Neural progenitor cell (in vitro differentiated cells): ENCODE data around the gene PARD3B. TPM values are rescaled to one million over a fixed set of nuclear protein-coding genes. Genes with fewer than 3 reads are reported as not detected.

ENCODE experiments used
- DNase-seq: peaks from one replicate; pipeline ENCODE4 v3.0.0-alpha.2; 2016; ENCODE audit warnings: low spot score
- H2AFZ ChIP-seq: fragments of 200-600 bp; sonication (generic); replicated peaks from 2 replicates; pipeline ENCODE4 v1.6.1; 2016; ENCODE audit warnings: antibody characterized with exemption
- H3F3A ChIP-seq: fragments of 200-600 bp; sonication (generic); 2 replicates; pipeline ENCODE4 v1.6.1; 2016; ENCODE audit warnings: antibody characterized with exemption, low read depth
- H3K27ac ChIP-seq: fragments of 200-600 bp; sonication (generic); 2 replicates; pipeline ENCODE4 v1.5.1; 2016; ENCODE audit warnings: mild to moderate bottlenecking
- H3K27me3 ChIP-seq: fragments of 200-600 bp; sonication (generic); 2 replicates; pipeline ENCODE4 v1.6.1; 2016; ENCODE audit warnings: mild to moderate bottlenecking, moderate library complexity
- H3K36me3 ChIP-seq: fragments of 200-600 bp; sonication (generic); 2 replicates; pipeline ENCODE4 v1.5.1; 2016
- H3K4me1 ChIP-seq: fragments of 200-600 bp; sonication (generic); 2 replicates; pipeline ENCODE4 v1.6.1; 2016; ENCODE audit warnings: mixed run types
- H3K4me2 ChIP-seq: fragments of 200-600 bp; sonication (generic); 2 replicates; pipeline ENCODE4 v1.6.1; 2016
- H3K4me3 ChIP-seq: fragments of 200-600 bp; sonication (generic); 2 replicates; pipeline ENCODE4 v1.5.1; 2016
- H3K79me2 ChIP-seq: fragments of 200-600 bp; sonication (generic); 2 replicates; pipeline ENCODE4 v1.6.1; 2016; ENCODE audit warnings: low read depth
- H3K9ac ChIP-seq: fragments of 200-600 bp; sonication (generic); 2 replicates; pipeline ENCODE4 v1.6.1; 2016
- H3K9me3 ChIP-seq: fragments of 200-600 bp; sonication (generic); 2 replicates; pipeline ENCODE4 v1.5.1; 2016; ENCODE audit warnings: low read depth
- H4K20me1 ChIP-seq: fragments of 200-600 bp; sonication (generic); 2 replicates; pipeline ENCODE4 v1.6.1; 2016; ENCODE audit warnings: low read depth
- H3K27ac Mint-ChIP-seq: 3 replicates; pipeline ENCODE4 v1.8.0; 2021; ENCODE audit warnings: mixed read lengths
- H3K27me3 Mint-ChIP-seq: 2 replicates; pipeline ENCODE4 v1.8.0; 2022; ENCODE audit warnings: low read depth, mild to moderate bottlenecking, inconsistent platforms, moderate library complexity, mixed read lengths; ENCODE audit not compliant: insufficient read depth
- H3K36me3 Mint-ChIP-seq: 3 replicates; pipeline ENCODE4 v1.8.0; 2021; ENCODE audit warnings: mixed read lengths
- H3K4me1 Mint-ChIP-seq: 3 replicates; pipeline ENCODE4 v1.8.0; 2021; ENCODE audit warnings: mixed read lengths
- H3K4me3 Mint-ChIP-seq: 3 replicates; pipeline ENCODE4 v1.8.0; 2021; ENCODE audit warnings: mild to moderate bottlenecking, moderate library complexity, mixed read lengths
- H3K9me3 Mint-ChIP-seq: 3 replicates; pipeline ENCODE4 v1.8.0; 2020; ENCODE audit warnings: mixed read lengths
- EZH2 ChIP-seq: fragments of 200-600 bp; sonication (generic); IDR thresholded peaks from 2 replicates; pipeline ENCODE4 v1.6.1; 2017; ENCODE audit warnings: antibody characterized with exemption, mild to moderate bottlenecking, moderate library complexity
- EZH2phosphoT487 ChIP-seq: fragments of 200-600 bp; sonication (generic); IDR thresholded peaks from 2 replicates; pipeline ENCODE4 v1.6.1; 2017; ENCODE audit warnings: antibody characterized with exemption
- total RNA-seq: library from RNA; depleted of rRNA; stranded (reverse); fragments of >200 nt; gene quantifications from 2 replicates; pipeline ENCODE4 v1.2.3, GENCODE V29; 2015; ENCODE audit warnings: low replicate concordance
- TF ChIP-seq, protein P1 (sequence below): fragments of 200-600 bp; sonication (generic); IDR thresholded peaks from 2 replicates; pipeline ENCODE4 v1.5.1; 2017; ENCODE audit warnings: antibody characterized with exemption, mild to moderate bottlenecking

The PARD3B gene
- total RNA-seq, 1 donor from 2014 or later: 8.4 TPM

DNA sequence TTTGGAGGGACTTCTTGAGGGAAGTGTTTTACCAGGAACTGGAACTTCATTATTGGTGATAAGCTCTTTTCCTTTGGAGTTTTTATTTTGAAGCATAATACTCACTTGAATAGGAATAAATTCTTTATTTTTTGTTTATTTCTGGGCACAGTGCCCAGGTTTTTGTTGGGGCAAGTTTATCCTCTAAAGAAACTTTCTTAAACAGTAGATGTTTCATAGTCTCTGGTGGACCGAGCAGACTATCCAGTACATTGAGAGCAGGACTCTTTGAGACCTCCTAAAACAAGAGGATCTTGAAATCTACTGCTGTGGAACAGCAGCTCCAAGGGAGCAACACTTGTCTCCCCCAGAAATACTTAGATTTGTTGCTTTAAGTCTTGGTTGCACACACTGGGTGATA, 109.4 kb downstream of the PARD3B start:
- no peaks in the 10 kb centered on the region for H3K27me3 Mint-ChIP-seq
- Histone ChIP-seq H3K36me3 (no peaks in the 10 kb centered on the region), H3K27me3 (no peaks in the 10 kb centered on the region), H3K27ac (no peak overlapping the region), H2AFZ (no peak overlapping the region), H3K79me2 (no peaks in the 10 kb centered on the region), H3F3A (no peaks in the 10 kb centered on the region), H4K20me1 (no peaks in the 10 kb centered on the region), H3K4me3 (no peak overlapping the region), H3K4me1 (no peaks in the 10 kb centered on the region), H3K4me2 (no peak overlapping the region), H3K9ac (no peak overlapping the region), H3K9me3 (no peaks in the 10 kb centered on the region)
- H3K4me1 Mint-ChIP-seq: no peaks in the 10 kb centered on the region
- DNase-seq: no peak
- H3K27ac Mint-ChIP-seq: no peak overlapping the region
- peaks cover 5% of the 10 kb centered on the region for H3K36me3 Mint-ChIP-seq
- H3K4me3 Mint-ChIP-seq: no peak overlapping the region
- TF ChIP-seq EZH2phosphoT487 (no peak), EZH2 (no peak)
- TF ChIP-seq, protein P1, sequence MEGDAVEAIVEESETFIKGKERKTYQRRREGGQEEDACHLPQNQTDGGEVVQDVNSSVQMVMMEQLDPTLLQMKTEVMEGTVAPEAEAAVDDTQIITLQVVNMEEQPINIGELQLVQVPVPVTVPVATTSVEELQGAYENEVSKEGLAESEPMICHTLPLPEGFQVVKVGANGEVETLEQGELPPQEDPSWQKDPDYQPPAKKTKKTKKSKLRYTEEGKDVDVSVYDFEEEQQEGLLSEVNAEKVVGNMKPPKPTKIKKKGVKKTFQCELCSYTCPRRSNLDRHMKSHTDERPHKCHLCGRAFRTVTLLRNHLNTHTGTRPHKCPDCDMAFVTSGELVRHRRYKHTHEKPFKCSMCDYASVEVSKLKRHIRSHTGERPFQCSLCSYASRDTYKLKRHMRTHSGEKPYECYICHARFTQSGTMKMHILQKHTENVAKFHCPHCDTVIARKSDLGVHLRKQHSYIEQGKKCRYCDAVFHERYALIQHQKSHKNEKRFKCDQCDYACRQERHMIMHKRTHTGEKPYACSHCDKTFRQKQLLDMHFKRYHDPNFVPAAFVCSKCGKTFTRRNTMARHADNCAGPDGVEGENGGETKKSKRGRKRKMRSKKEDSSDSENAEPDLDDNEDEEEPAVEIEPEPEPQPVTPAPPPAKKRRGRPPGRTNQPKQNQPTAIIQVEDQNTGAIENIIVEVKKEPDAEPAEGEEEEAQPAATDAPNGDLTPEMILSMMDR: no peak
- peaks cover 5% of the 10 kb centered on the region for H3K9me3 Mint-ChIP-seq

DNA sequence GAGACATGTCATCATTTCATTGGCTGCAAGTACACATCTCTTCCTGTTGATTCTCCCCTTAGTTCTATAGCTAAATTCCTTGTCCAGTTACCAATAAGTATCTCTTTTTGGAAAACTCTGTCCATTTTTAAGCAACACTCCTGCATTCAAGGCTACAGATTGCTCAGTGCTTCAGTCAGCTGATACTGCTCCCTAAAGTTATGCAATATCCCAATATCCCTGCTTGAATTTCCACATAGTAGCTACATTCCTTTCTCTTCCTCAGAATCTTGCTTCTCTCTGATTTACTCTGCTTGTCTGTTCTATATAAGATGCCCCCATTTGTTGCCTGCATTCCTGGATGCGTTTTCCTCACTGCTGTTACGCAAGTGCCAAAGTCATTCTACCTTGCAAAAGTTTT, 109.8 kb downstream of the PARD3B start:
- no peaks in the 10 kb centered on the region for H4K20me1 ChIP-seq
- Mint-ChIP-seq H3K4me1 (no peaks in the 10 kb centered on the region), H3K36me3 (peaks cover 5% of the 10 kb centered on the region), H3K27ac (no peak overlapping the region), H3K27me3 (no peaks in the 10 kb centered on the region), H3K9me3 (peaks cover 5% of the 10 kb centered on the region), H3K4me3 (no peak overlapping the region)
- no peaks in the 10 kb centered on the region for H3K36me3 ChIP-seq
- TF ChIP-seq, protein P1: no peak
- TF ChIP-seq EZH2 (no peak), EZH2phosphoT487 (no peak)
- H2AFZ ChIP-seq: no peak overlapping the region
- no peaks in the 10 kb centered on the region for H3K27me3 ChIP-seq
- H3K4me2 ChIP-seq: no peak overlapping the region
- no peak overlapping the region for H3K4me3 ChIP-seq
- no peaks in the 10 kb centered on the region for H3K79me2 ChIP-seq
- no peaks in the 10 kb centered on the region for H3K4me1 ChIP-seq
- no peaks in the 10 kb centered on the region for H3K9me3 ChIP-seq
- H3K9ac ChIP-seq: no peak overlapping the region
- H3K27ac ChIP-seq: no peak overlapping the region
- no peaks in the 10 kb centered on the region for H3F3A ChIP-seq
- DNase-seq: no peak

DNA sequence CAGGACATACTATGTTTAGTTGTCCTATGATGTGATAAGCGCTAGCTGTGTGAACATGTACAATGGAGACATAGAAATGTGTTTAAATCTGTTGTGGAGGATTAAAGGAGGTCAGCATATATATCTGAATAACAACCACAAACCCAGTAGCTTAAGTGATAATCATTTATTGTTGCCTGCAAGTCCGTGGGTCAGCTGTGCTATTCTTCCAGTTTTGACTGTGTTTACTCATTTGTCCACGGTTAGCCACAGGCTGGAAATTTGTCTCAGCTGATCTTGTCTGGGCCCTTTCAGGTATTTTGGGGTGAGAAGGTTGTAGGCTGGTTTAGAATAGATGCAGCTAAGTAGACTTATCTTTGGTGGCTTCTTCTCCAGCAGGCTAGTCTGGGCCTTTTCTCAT, 110.4 kb downstream of the PARD3B start:
- H4K20me1 ChIP-seq: no peaks in the 10 kb centered on the region
- TF ChIP-seq, protein P1: no peak
- no peak for TF ChIP-seq EZH2
- TF ChIP-seq EZH2phosphoT487: no peak
- no peak overlapping the region for H3K4me3 ChIP-seq
- no peaks in the 10 kb centered on the region for H3K36me3 ChIP-seq
- Mint-ChIP-seq H3K36me3 (peaks cover 5% of the 10 kb centered on the region), H3K27me3 (no peaks in the 10 kb centered on the region), H3K27ac (no peak overlapping the region), H3K4me3 (no peak overlapping the region), H3K9me3 (peaks cover 5% of the 10 kb centered on the region), H3K4me1 (no peaks in the 10 kb centered on the region)
- no peak overlapping the region for H3K27ac ChIP-seq
- no peaks in the 10 kb centered on the region for H3K79me2 ChIP-seq
- no peak overlapping the region for H3K4me2 ChIP-seq
- no peaks in the 10 kb centered on the region for H3K9me3 ChIP-seq
- no peaks in the 10 kb centered on the region for H3F3A ChIP-seq
- no peaks in the 10 kb centered on the region for H3K4me1 ChIP-seq
- H3K9ac ChIP-seq: no peak overlapping the region
- H2AFZ ChIP-seq: no peak overlapping the region
- no peak for DNase-seq
- H3K27me3 ChIP-seq: no peaks in the 10 kb centered on the region
